Measurements from ENCODE around the gene MAPK4.

MAPK4 gene

GRCh38 chr18:50724751-50725151 lies 164.9 kb downstream of the MAPK4 start:
- DNase-seq = no peak

- DNase-seq = no peak
These were observed 167.2 kb downstream of the MAPK4 start for GRCh38 chr18:50726960-50727589.

- DNase-seq = no peak
These were observed 168.0 kb downstream of the MAPK4 start for GRCh38 chr18:50727721-50728471.

- DNase-seq = no peak
These were observed 169.5 kb downstream of the MAPK4 start for GRCh38 chr18:50729376-50729775.

- no peak for DNase-seq
These were observed 170.1 kb downstream of the MAPK4 start for GRCh38 chr18:50729986-50730385.

GRCh38 chr18:50734342-50734741 lies 174.5 kb downstream of the MAPK4 start:
- DNase-seq = no peak

- DNase-seq = no peak
These were observed 175.0 kb downstream of the MAPK4 start for GRCh38 chr18:50734886-50735285.

- DNase-seq = no peak
These were observed 177.2 kb downstream of the MAPK4 start for GRCh38 chr18:50737127-50737526.

GRCh38 chr18:50738098-50738757 lies 178.3 kb downstream of the MAPK4 start:
- no peak for DNase-seq

- DNase-seq = no peak
These were observed 183.1 kb downstream of the MAPK4 start for GRCh38 chr18:50742952-50743351.

GRCh38 chr18:50744253-50744652 lies 184.4 kb downstream of the MAPK4 start:
- no peak for DNase-seq

GRCh38 chr18:50745945-50746344 lies 186.1 kb downstream of the MAPK4 start:
- DNase-seq = no peak

- no peak for DNase-seq
These were observed 188.0 kb downstream of the MAPK4 start for GRCh38 chr18:50747849-50748242.

GRCh38 chr18:50748243-50749229 lies 188.6 kb downstream of the MAPK4 start:
- DNase-seq = no peak

- no peak for DNase-seq
These were observed 189.5 kb downstream of the MAPK4 start for GRCh38 chr18:50749421-50749820.

GRCh38 chr18:50749945-50750344 lies 190.1 kb downstream of the MAPK4 start:
- no peak for DNase-seq

- no peak for DNase-seq
These were observed 190.7 kb downstream of the MAPK4 start for GRCh38 chr18:50750546-50750945.

- DNase-seq = no peak
These were observed 191.6 kb downstream of the MAPK4 start for GRCh38 chr18:50751490-50751889.

- DNase-seq = no peak
These were observed 192.1 kb downstream of the MAPK4 start for GRCh38 chr18:50751947-50752346.

GRCh38 chr18:50753311-50753710 lies 193.4 kb downstream of the MAPK4 start:
- DNase-seq = no peak

- no peak for DNase-seq
These were observed 194.4 kb downstream of the MAPK4 start for GRCh38 chr18:50754297-50754696.

GRCh38 chr18:50757358-50757757 lies 197.5 kb downstream of the MAPK4 start:
- no peak for DNase-seq

GRCh38 chr18:50769463-50769862 lies 209.6 kb downstream of the MAPK4 start:
- no peak for DNase-seq

Data from CD4-positive, alpha-beta T cell treated with Interleukin-10 for 1 hour (primary cell).